ENCODE measurements around the gene UEVLD.

- no peak for TF ChIP-seq CTCF (conservative IDR thresholded peaks at IDR 0.05)
- no peak for TF ChIP-seq EZH2 (IDR thresholded peaks at IDR 0.05; ENCODE audit: low read depth)
Observed at GRCh38 chr11:18614667-18615066, 26.1 kb upstream of the UEVLD start.

Measured in PC-9 (cell line).